HepG2 (cell line): ENCODE measurements around the gene UBXN1. TPM values are rescaled to one million over a fixed set of nuclear protein-coding genes. Genes with fewer than 3 reads are reported as not detected.

ENCODE experiments used
- ATF6 ChIP-seq: sonication (generic); formaldehyde crosslinking; conservative IDR thresholded peaks from 2 replicates; pipeline ENCODE4 v1.4.0; 2020; ENCODE audit warnings: missing genetic modification reagents
- CBX5 ChIP-seq: sonication (generic); formaldehyde crosslinking; IDR thresholded peaks from 2 replicates; pipeline ENCODE4 v1.4.0; 2020; ENCODE audit warnings: missing genetic modification reagents, borderline replicate concordance
- MLXIP ChIP-seq: sonication (generic); formaldehyde crosslinking; IDR thresholded peaks from 2 replicates; pipeline ENCODE4 v1.9.0; 2021; ENCODE audit warnings: missing genetic modification reagents, borderline replicate concordance
- NFYB ChIP-seq: sonication (generic); formaldehyde crosslinking; IDR thresholded peaks from 2 replicates; pipeline ENCODE4 v1.4.0; 2020; ENCODE audit warnings: missing genetic modification reagents
- PHF21A ChIP-seq: sonication (generic); formaldehyde crosslinking; IDR thresholded peaks from 2 replicates; pipeline ENCODE4 v1.5.0; 2020; ENCODE audit warnings: mild to moderate bottlenecking, missing genetic modification reagents
- RARA ChIP-seq: IDR thresholded peaks from 2 replicates; pipeline ENCODE4 v1.6.1; 2016; ENCODE audit warnings: missing genetic modification reagents, missing compliant biosample characterization
- SMAD1 ChIP-seq: sonication (generic); formaldehyde crosslinking; IDR thresholded peaks from 2 replicates; pipeline ENCODE4 v1.4.0; 2020; ENCODE audit warnings: missing genetic modification reagents, low read depth, mild to moderate bottlenecking, borderline replicate concordance
- SOX6 ChIP-seq, 2 experiments: fragments of 450-650 bp in 1 of 2; sonication (generic) in 1 of 2; formaldehyde crosslinking in 1 of 2; IDR thresholded peaks; 2 replicates each; pipeline versions ENCODE4 v1.4.0 to v1.6.1; 2017 to 2020; ENCODE audit warnings: antibody characterized with exemption in 1 of 2, mild to moderate bottlenecking in 1 of 2, missing genetic modification reagents in 1 of 2
- SRF ChIP-seq: IDR thresholded peaks from 2 replicates; pipeline ENCODE4 v1.6.1; 2011; ENCODE audit warnings: mild to moderate bottlenecking, low read depth, low read length, moderate library complexity
- TCF12 ChIP-seq, 2 experiments: fragments of 450-650 bp in 1 of 2; sonication (generic) in 1 of 2; formaldehyde crosslinking in 1 of 2; IDR thresholded peaks; 2 replicates each; pipeline versions ENCODE4 v1.6.1 to v1.8.0; 2017 to 2022; ENCODE audit warnings: antibody characterized with exemption in 1 of 2, mild to moderate bottlenecking in 1 of 2, missing genetic modification reagents in 1 of 2, moderate library complexity in 1 of 2
- THAP7 ChIP-seq: sonication (generic); formaldehyde crosslinking; IDR thresholded peaks from 2 replicates; pipeline ENCODE4 v1.8.1; 2023; ENCODE audit warnings: mild to moderate bottlenecking, missing genetic modification reagents
- TMF1 ChIP-seq: sonication (generic); formaldehyde crosslinking; IDR thresholded peaks from 2 replicates; pipeline ENCODE4 v1.8.1; 2022; ENCODE audit warnings: low read depth, missing genetic modification reagents
- ZFP36 ChIP-seq: fragments of 150-350 bp; IDR thresholded peaks from 2 replicates; pipeline ENCODE4 v1.6.1; 2018; ENCODE audit warnings: borderline replicate concordance, low read length, low read depth; ENCODE audit not compliant: partially characterized antibody
- ZFP36L1 ChIP-seq: sonication (generic); formaldehyde crosslinking; IDR thresholded peaks from 2 replicates; pipeline ENCODE4 v1.8.0; 2022; ENCODE audit warnings: mild to moderate bottlenecking, missing genetic modification reagents, moderate library complexity
- ZMYM4 ChIP-seq: sonication (generic); formaldehyde crosslinking; IDR thresholded peaks from 2 replicates; pipeline ENCODE4 v1.8.1; 2023; ENCODE audit warnings: mild to moderate bottlenecking, missing genetic modification reagents
- ZNF235 ChIP-seq: sonication (generic); formaldehyde crosslinking; IDR thresholded peaks from 2 replicates; pipeline ENCODE4 v1.8.1; 2023; ENCODE audit warnings: mild to moderate bottlenecking, missing genetic modification reagents, borderline replicate concordance
- ZNF263 ChIP-seq: sonication (generic); formaldehyde crosslinking; IDR thresholded peaks from 2 replicates; pipeline ENCODE4 v1.4.0; 2020; ENCODE audit warnings: missing genetic modification reagents
- ZNF33A ChIP-seq: sonication (generic); formaldehyde crosslinking; IDR thresholded peaks from 2 replicates; pipeline ENCODE4 v1.5.1; 2020; ENCODE audit warnings: missing genetic modification reagents, mild to moderate bottlenecking, moderate library complexity, borderline replicate concordance
- polyA plus RNA-seq, 8 experiments: library from polyadenylated mRNA; depleted of rRNA in 3 of 8; stranded (reverse) in 7 of 8; unstranded in 1 of 8; fragments of >200 nt; fragmentation: Illumina TruSeq in 4 of 8; extraction: Trizol in 4 of 8; gene quantifications; 2 replicates each; pipeline versions ENCODE4 v1.2.1 to v1.2.3, GENCODE V29; 2011 to 2016; ENCODE audit warnings: low read depth in 4 of 8, missing spikeins in 1 of 8, mixed read lengths in 1 of 8; ENCODE audit not compliant: insufficient read depth in 1 of 8
- total RNA-seq, 5 experiments: library from RNA; depleted of rRNA; stranded (reverse); fragments of >200 nt; fragmentation: Illumina TruSeq; extraction: Trizol; gene quantifications; 2 replicates each; pipeline ENCODE4 v1.2.3, GENCODE V29; 2016; ENCODE audit warnings: low read depth in 1 of 5
- TF ChIP-seq, protein P1 (sequence below): sonication (generic); formaldehyde crosslinking; IDR thresholded peaks from 2 replicates; pipeline ENCODE4 v1.5.0; 2020; ENCODE audit warnings: mild to moderate bottlenecking, missing genetic modification reagents, borderline replicate concordance

The UBXN1 gene
- total and polyA plus RNA-seq, 2 of the 13 experiments (the other 11 are each of a cell fraction or from before 2014, with no cell fraction given) = 47.5 to 52.4 TPM

DNA sequence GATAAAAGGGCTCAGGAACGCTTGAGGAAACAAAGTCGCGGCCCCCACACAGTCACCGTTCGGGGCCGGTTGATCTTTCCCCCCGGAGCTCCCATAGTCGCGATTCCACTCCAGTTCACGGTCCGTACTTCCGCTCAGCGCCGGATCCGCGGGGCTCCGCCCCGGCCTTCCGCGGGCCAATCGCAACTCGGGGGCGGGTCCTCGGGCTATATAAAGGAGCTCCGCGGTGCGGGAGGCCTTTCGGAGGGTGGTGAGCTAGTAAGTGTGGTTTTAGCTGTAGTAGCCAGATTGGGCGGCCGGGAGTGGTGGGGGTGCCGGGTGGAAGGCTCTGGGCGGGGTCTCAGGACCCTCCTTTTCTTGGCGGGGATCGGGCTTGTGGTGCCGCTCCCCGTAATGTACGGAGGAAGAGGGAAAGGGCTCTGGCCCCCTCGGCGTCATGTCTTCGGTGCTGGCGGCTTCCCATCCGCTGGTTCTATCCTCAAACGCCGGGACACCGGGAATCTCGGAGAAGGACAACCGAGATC is 13.7 kb downstream of the UBXN1 start, which contains the start of the genes C11orf98 and CSKMT (continued):
- TF ChIP-seq ATF6 (peak; percentile 92; the same call in 1 of the 2 replicates), ZNF263 (CRISPR knock-in tag) (no peak), ZFP36 (no peak), ZMYM4 (CRISPR knock-in tag) (no peak), RARA (CRISPR knock-in tag) (no peak), ZNF235 (CRISPR knock-in tag) (peak; percentile 84; the same call in 1 of the 2 replicates), ZNF33A (CRISPR knock-in tag) (peak; percentile 88; the same call in 1 of the 2 replicates), MLXIP (CRISPR knock-in tag) (no peak), SMAD1 (CRISPR knock-in tag) (no peak; the same call in 1 of the 2 replicates), THAP7 (CRISPR knock-in tag) (peak; percentile 65; the same call in 1 of the 2 replicates), PHF21A (CRISPR knock-in tag) (peak; percentile 47; the same call in 1 of the 2 replicates), TCF12 (IDR thresholded peaks at IDR 0.05) (no peak), TCF12 (CRISPR knock-in tag; IDR thresholded peaks at IDR 0.05) (no peak), ZFP36L1 (CRISPR knock-in tag) (peak; percentile 75; the same call in 1 of the 2 replicates), TMF1 (no peak; the same call in 1 of the 2 replicates), SOX6 (IDR thresholded peaks at IDR 0.05) (no peak), SOX6 (CRISPR knock-in tag; IDR thresholded peaks at IDR 0.05) (peak; percentile 55), SRF (no peak), NFYB (CRISPR knock-in tag) (peak; percentile 87), CBX5 (peak; percentile 36; the same call in 1 of the 2 replicates)
- TF ChIP-seq, protein P1, sequence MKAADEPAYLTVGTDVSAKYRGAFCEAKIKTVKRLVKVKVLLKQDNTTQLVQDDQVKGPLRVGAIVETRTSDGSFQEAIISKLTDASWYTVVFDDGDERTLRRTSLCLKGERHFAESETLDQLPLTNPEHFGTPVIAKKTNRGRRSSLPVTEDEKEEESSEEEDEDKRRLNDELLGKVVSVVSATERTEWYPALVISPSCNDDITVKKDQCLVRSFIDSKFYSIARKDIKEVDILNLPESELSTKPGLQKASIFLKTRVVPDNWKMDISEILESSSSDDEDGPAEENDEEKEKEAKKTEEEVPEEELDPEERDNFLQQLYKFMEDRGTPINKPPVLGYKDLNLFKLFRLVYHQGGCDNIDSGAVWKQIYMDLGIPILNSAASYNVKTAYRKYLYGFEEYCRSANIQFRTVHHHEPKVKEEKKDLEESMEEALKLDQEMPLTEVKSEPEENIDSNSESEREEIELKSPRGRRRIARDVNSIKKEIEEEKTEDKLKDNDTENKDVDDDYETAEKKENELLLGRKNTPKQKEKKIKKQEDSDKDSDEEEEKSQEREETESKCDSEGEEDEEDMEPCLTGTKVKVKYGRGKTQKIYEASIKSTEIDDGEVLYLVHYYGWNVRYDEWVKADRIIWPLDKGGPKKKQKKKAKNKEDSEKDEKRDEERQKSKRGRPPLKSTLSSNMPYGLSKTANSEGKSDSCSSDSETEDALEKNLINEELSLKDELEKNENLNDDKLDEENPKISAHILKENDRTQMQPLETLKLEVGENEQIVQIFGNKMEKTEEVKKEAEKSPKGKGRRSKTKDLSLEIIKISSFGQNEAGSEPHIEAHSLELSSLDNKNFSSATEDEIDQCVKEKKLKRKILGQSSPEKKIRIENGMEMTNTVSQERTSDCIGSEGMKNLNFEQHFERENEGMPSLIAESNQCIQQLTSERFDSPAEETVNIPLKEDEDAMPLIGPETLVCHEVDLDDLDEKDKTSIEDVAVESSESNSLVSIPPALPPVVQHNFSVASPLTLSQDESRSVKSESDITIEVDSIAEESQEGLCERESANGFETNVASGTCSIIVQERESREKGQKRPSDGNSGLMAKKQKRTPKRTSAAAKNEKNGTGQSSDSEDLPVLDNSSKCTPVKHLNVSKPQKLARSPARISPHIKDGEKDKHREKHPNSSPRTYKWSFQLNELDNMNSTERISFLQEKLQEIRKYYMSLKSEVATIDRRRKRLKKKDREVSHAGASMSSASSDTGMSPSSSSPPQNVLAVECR (CRISPR knock-in tag) = peak; percentile 77; the same call in 1 of the 2 replicates
